HUES6 (cell line): Measurements from ENCODE around the gene PIGT.
"Not testable (repeated sequence)": the region's sequence is repeated elsewhere in the genome, so short reads cannot be mapped to it uniquely, and the experiment has no call there.

Experiments used
- H3K27ac ChIP-seq: 2 replicates; pipeline ENCODE4 v1.7.0; 2013; ENCODE audit warnings: low read depth, mild to moderate bottlenecking, low read length, inconsistent platforms
- H3K27me3 ChIP-seq: 2 replicates; pipeline ENCODE4 v1.6.1; 2013; ENCODE audit warnings: low read length; ENCODE audit not compliant: control insufficient read depth, insufficient read depth
- H3K36me3 ChIP-seq: 2 replicates; pipeline ENCODE4 v1.6.1; 2013; ENCODE audit warnings: low read length; ENCODE audit not compliant: control insufficient read depth, insufficient read depth
- H3K4me1 ChIP-seq: 2 replicates; pipeline ENCODE4 v1.6.1; 2013; ENCODE audit warnings: low read length; ENCODE audit not compliant: control insufficient read depth, insufficient read depth
- H3K4me3 ChIP-seq: 2 replicates; pipeline ENCODE4 v1.5.1; 2013; ENCODE audit warnings: low read depth, low read length
- H3K9ac ChIP-seq: one replicate; pipeline ENCODE4 v1.6.1; 2013; ENCODE audit warnings: mild to moderate bottlenecking, low read length
- H3K9me3 ChIP-seq: 2 replicates; pipeline ENCODE4 v1.6.1; 2013; ENCODE audit warnings: low read depth, low read length; ENCODE audit not compliant: control insufficient read depth, insufficient read depth

PIGT gene

DNA sequence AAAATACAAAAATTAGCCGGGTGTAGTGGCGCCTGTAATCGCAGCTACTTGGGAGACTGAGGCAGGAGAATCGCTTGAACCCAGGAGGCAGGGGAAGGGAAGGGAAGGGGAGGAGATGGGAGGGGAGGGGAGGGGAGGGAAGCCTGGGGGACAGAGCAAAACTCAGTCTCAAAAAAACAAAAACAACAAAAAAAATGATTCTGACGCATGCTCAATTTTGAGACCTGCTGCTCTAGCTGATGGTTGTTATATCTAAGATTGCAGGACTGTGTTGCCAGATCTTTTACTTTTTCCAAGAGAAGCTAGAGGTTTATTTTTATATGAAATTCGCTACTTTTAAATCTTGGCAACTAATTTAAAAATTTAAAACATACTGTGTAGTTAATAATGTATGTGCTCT is 51.2 kb downstream of the PIGT start:
- H3K4me3 ChIP-seq = no peak overlapping the region
- H3K9me3 ChIP-seq = no peaks in the 10 kb centered on the region
- H3K27me3 ChIP-seq = peaks cover 56% of the 10 kb centered on the region
- H3K4me1 ChIP-seq = peaks cover 24% of the 10 kb centered on the region
- H3K9ac ChIP-seq = no peak overlapping the region
- no peak overlapping the region for H3K27ac ChIP-seq
- no peaks in the 10 kb centered on the region for H3K36me3 ChIP-seq

- Histone ChIP-seq H3K36me3 (no peaks in the 10 kb centered on the region), H3K27ac (no peak overlapping the region), H3K27me3 (peaks cover 56% of the 10 kb centered on the region), H3K9me3 (no peaks in the 10 kb centered on the region), H3K9ac (no peak overlapping the region), H3K4me1 (peaks cover 24% of the 10 kb centered on the region), H3K4me3 (no peak overlapping the region)
These were observed 51.9 kb downstream of the PIGT start for GRCh38 chr20:45467861-45468260.

DNA sequence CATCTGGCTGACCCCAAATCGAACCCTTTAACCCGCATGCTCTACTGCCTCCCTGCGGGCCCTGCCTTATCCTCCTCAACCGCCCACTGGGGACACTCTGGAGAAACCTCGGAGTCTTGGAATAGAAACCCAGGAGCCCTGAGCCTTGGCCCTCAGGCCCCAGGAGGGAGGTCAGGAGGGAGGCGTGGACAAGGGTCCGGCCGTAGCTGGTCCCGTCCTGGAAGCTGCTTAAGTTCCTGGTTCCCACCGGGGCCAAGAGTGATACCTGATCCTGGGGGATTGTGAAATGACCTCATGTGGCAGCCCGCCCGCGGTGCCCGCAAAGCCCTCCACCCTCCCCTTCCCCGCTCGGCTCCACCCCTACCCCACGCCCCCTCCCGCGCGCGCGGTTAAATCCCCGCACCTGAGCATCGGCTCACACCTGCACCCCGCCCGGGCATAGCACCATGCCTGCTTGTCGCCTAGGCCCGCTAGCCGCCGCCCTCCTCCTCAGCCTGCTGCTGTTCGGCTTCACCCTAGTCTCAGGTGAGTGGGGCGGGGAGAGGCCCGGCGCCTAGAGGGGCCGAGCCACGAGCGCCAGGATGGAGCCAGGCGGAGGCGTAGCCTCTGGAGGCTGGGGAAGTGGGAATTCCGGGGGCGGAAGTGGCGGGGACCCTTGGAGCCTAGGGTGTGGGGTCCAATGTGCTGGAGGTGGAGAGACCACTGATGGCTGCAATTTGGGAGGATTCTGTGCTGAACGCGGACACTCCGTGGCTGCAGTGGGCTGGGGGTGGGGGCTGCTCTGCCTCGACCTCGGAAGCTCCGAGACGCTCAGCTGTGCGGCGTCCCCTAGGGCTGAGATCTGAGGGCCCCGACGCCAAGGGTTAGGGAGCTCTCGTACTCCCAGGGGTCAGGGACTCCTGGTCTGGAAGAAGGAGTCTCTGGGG is 53.7 kb downstream of the PIGT start, which contains the start of gene WFDC2:
TSS of gene WFDC2 (plus strand) at position 418 of the 926 bp plus-strand sequence. CDS start at position 447, 29 bp downstream.
- Histone ChIP-seq H3K4me1 (peaks cover 24% of the 10 kb centered on the region), H3K4me3 (peak within 1 kb of the TSS; percentile 72), H3K9ac (peak within 1 kb of the TSS; percentile 66), H3K27me3 (peaks cover 41% of the 10 kb centered on the region), H3K9me3 (no peaks in the 10 kb centered on the region), H3K27ac (no peak within 1 kb of the TSS), H3K36me3 (no peaks in the 10 kb centered on the region)

- peaks cover 24% of the 10 kb centered on the region for H3K4me1 ChIP-seq
- peak overlapping the region; percentile 72 for H3K4me3 ChIP-seq
- no peaks in the 10 kb centered on the region for H3K9me3 ChIP-seq
- peak overlapping the region; percentile 66 for H3K9ac ChIP-seq
- H3K36me3 ChIP-seq = no peaks in the 10 kb centered on the region
- no peak overlapping the region for H3K27ac ChIP-seq
- H3K27me3 ChIP-seq = peaks cover 33% of the 10 kb centered on the region
These were observed 54.5 kb downstream of the PIGT start for GRCh38 chr20:45470262-45470931.

DNA sequence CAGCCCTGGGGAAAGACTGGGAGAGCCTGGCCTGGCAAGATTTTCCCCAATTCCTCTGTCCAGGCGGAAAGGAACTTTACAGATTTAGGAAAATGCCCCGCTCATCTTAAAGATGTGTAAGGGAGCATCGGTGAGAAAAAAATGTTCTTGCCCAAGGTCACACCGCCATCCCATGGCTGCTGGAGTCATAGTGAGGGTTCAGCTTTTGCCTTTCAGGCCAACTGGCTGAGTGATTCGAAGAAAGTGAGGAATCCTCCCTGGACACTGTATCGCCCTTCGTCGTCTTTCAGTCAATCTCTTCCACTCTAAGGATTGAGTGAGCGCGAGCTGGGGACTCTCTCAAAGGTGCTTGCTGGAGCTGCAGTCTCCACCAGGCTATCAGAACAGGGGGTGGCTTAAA is 55.0 kb downstream of the PIGT start:
- Histone ChIP-seq H3K27ac (no peak overlapping the region), H3K27me3 (peaks cover 33% of the 10 kb centered on the region), H3K9me3 (no peaks in the 10 kb centered on the region), H3K9ac (peak overlapping the region; percentile 66), H3K36me3 (no peaks in the 10 kb centered on the region), H3K4me1 (peaks cover 24% of the 10 kb centered on the region), H3K4me3 (peak overlapping the region; percentile 72)

GRCh38 chr20:45472286-45472685 is 56.3 kb downstream of the PIGT start:
- not testable (repeated sequence) for H3K36me3 ChIP-seq, H3K27ac ChIP-seq, H3K4me3 ChIP-seq, H3K9ac ChIP-seq, H3K9me3 ChIP-seq
- peaks cover 24% of the 10 kb centered on the region for H3K4me1 ChIP-seq
- H3K27me3 ChIP-seq = peaks cover 33% of the 10 kb centered on the region
